Activated naive CD4-positive, alpha-beta T cell treated with anti-CD3 and anti-CD28 coated beads, Interleukin-2, amount 50 U/mL, for 24 hours (primary cell): ENCODE results near the gene DYNLT5.
"Not testable (repeated sequence)": the region's sequence is repeated elsewhere in the genome, so short reads cannot be mapped to it uniquely, and the experiment has no call there.

Experiments
- H3K27ac Mint-ChIP-seq: one replicate; pipeline ENCODE4 v1.8.0; 2021; ENCODE audit warnings: mild to moderate bottlenecking, mixed read lengths
- H3K27me3 Mint-ChIP-seq: one replicate; pipeline ENCODE4 v1.8.0; 2021; ENCODE audit warnings: mixed read lengths
- H3K36me3 Mint-ChIP-seq: one replicate; pipeline ENCODE4 v1.8.0; 2021; ENCODE audit warnings: mixed read lengths
- H3K4me1 Mint-ChIP-seq: one replicate; pipeline ENCODE4 v1.8.0; 2021; ENCODE audit warnings: mixed read lengths
- H3K4me3 Mint-ChIP-seq: one replicate; pipeline ENCODE4 v1.8.0; 2021; ENCODE audit warnings: mild to moderate bottlenecking, mixed read lengths
- H3K9me3 Mint-ChIP-seq: one replicate; pipeline ENCODE4 v1.8.0; 2021; ENCODE audit warnings: mixed read lengths

Gene DYNLT5

GRCh38 chr1:66769512-66770229 lies 17.4 kb downstream of the DYNLT5 start:
- H3K4me1 Mint-ChIP-seq: peaks cover 40% of the 10 kb centered on the region
- no peaks in the 10 kb centered on the region for H3K27me3 Mint-ChIP-seq
- H3K36me3 Mint-ChIP-seq: no peaks in the 10 kb centered on the region
- no peaks in the 10 kb centered on the region for H3K9me3 Mint-ChIP-seq
- H3K27ac Mint-ChIP-seq: peak overlapping the region; percentile 55
- H3K4me3 Mint-ChIP-seq: peak overlapping the region; percentile 53

GRCh38 chr1:66770240-66770639 lies 18.0 kb downstream of the DYNLT5 start:
- Mint-ChIP-seq H3K36me3 (no peaks in the 10 kb centered on the region), H3K27ac (peak overlapping the region; percentile 63), H3K4me3 (peak overlapping the region; percentile 53)

GRCh38 chr1:66770694-66771093 lies 18.4 kb downstream of the DYNLT5 start:
- Mint-ChIP-seq H3K9me3 (no peaks in the 10 kb centered on the region), H3K27me3 (no peaks in the 10 kb centered on the region), H3K27ac (peak overlapping the region; percentile 63), H3K4me3 (peak overlapping the region; percentile 53), H3K36me3 (no peaks in the 10 kb centered on the region), H3K4me1 (peaks cover 35% of the 10 kb centered on the region)

More at GRCh38 chr1:66770240-66770639, 18.0 kb downstream of the DYNLT5 start:
- Mint-ChIP-seq H3K4me1 (peaks cover 35% of the 10 kb centered on the region), H3K27me3 (no peaks in the 10 kb centered on the region), H3K9me3 (no peaks in the 10 kb centered on the region)

GRCh38 chr1:66773227-66773626 lies 21.0 kb downstream of the DYNLT5 start:
- Mint-ChIP-seq H3K4me3 (no peak overlapping the region), H3K27ac (no peak overlapping the region), H3K27me3 (no peaks in the 10 kb centered on the region), H3K4me1 (peaks cover 29% of the 10 kb centered on the region), H3K36me3 (no peaks in the 10 kb centered on the region), H3K9me3 (no peaks in the 10 kb centered on the region)

GRCh38 chr1:66774438-66774837 lies 22.2 kb downstream of the DYNLT5 start:
- Mint-ChIP-seq H3K4me1 (peaks cover 19% of the 10 kb centered on the region), H3K27ac (no peak overlapping the region), H3K36me3 (no peaks in the 10 kb centered on the region), H3K4me3 (no peak overlapping the region), H3K9me3 (no peaks in the 10 kb centered on the region), H3K27me3 (no peaks in the 10 kb centered on the region)

- Mint-ChIP-seq H3K36me3 (no peaks in the 10 kb centered on the region), H3K9me3 (no peaks in the 10 kb centered on the region), H3K27ac (no peak overlapping the region), H3K4me1 (peaks cover 7% of the 10 kb centered on the region), H3K27me3 (no peaks in the 10 kb centered on the region), H3K4me3 (no peak overlapping the region)
These were observed 23.4 kb downstream of the DYNLT5 start for GRCh38 chr1:66775646-66776045.

GRCh38 chr1:66777831-66778230 lies 25.6 kb downstream of the DYNLT5 start:
- Mint-ChIP-seq H3K27me3 (no peaks in the 10 kb centered on the region), H3K9me3 (no peaks in the 10 kb centered on the region), H3K4me1 (no peaks in the 10 kb centered on the region), H3K4me3 (no peak overlapping the region), H3K27ac (no peak overlapping the region), H3K36me3 (no peaks in the 10 kb centered on the region)

- no peaks in the 10 kb centered on the region for H3K9me3 Mint-ChIP-seq
- H3K27me3 Mint-ChIP-seq: no peaks in the 10 kb centered on the region
- no peaks in the 10 kb centered on the region for H3K36me3 Mint-ChIP-seq
These were observed 26.0 kb downstream of the DYNLT5 start for GRCh38 chr1:66778266-66778665.

GRCh38 chr1:66778969-66779368 lies 26.7 kb downstream of the DYNLT5 start:
- Mint-ChIP-seq H3K9me3 (no peaks in the 10 kb centered on the region), H3K4me3 (no peak overlapping the region), H3K36me3 (no peaks in the 10 kb centered on the region), H3K27me3 (no peaks in the 10 kb centered on the region), H3K4me1 (no peaks in the 10 kb centered on the region), H3K27ac (no peak overlapping the region)

More at GRCh38 chr1:66778266-66778665, 26.0 kb downstream of the DYNLT5 start:
- H3K27ac Mint-ChIP-seq: no peak overlapping the region
- H3K4me1 Mint-ChIP-seq: no peaks in the 10 kb centered on the region
- H3K4me3 Mint-ChIP-seq: no peak overlapping the region

GRCh38 chr1:66779475-66780078 lies 27.3 kb downstream of the DYNLT5 start:
- H3K4me3 Mint-ChIP-seq: no peak overlapping the region
- H3K36me3 Mint-ChIP-seq: no peaks in the 10 kb centered on the region
- H3K27ac Mint-ChIP-seq: peak overlapping the region; percentile 71

GRCh38 chr1:66785800-66786199 lies 33.5 kb downstream of the DYNLT5 start:
- not testable (repeated sequence) for H3K27me3 Mint-ChIP-seq, H3K27ac Mint-ChIP-seq, H3K9me3 Mint-ChIP-seq, H3K36me3 Mint-ChIP-seq, H3K4me3 Mint-ChIP-seq
- peaks cover 34% of the 10 kb centered on the region for H3K4me1 Mint-ChIP-seq

More at GRCh38 chr1:66779475-66780078, 27.3 kb downstream of the DYNLT5 start:
- H3K9me3 Mint-ChIP-seq: no peaks in the 10 kb centered on the region
- no peaks in the 10 kb centered on the region for H3K27me3 Mint-ChIP-seq
- no peaks in the 10 kb centered on the region for H3K4me1 Mint-ChIP-seq

GRCh38 chr1:66787641-66788040 lies 35.4 kb downstream of the DYNLT5 start:
- peak overlapping the region; percentile 78 for H3K4me3 Mint-ChIP-seq
- no peaks in the 10 kb centered on the region for H3K27me3 Mint-ChIP-seq
- H3K36me3 Mint-ChIP-seq: no peaks in the 10 kb centered on the region
- peak overlapping the region; percentile 84 for H3K27ac Mint-ChIP-seq
- peaks cover 37% of the 10 kb centered on the region for H3K4me1 Mint-ChIP-seq
- no peaks in the 10 kb centered on the region for H3K9me3 Mint-ChIP-seq

- Mint-ChIP-seq H3K4me1 (peaks cover 37% of the 10 kb centered on the region), H3K4me3 (peak overlapping the region; percentile 78), H3K27ac (peak overlapping the region; percentile 84), H3K9me3 (no peaks in the 10 kb centered on the region), H3K27me3 (no peaks in the 10 kb centered on the region), H3K36me3 (no peaks in the 10 kb centered on the region)
These were observed 36.1 kb downstream of the DYNLT5 start for GRCh38 chr1:66788231-66788939.

- Mint-ChIP-seq H3K27ac (no peak overlapping the region), H3K4me3 (no peak overlapping the region), H3K27me3 (no peaks in the 10 kb centered on the region), H3K4me1 (peaks cover 29% of the 10 kb centered on the region), H3K36me3 (no peaks in the 10 kb centered on the region), H3K9me3 (no peaks in the 10 kb centered on the region)
These were observed 39.7 kb downstream of the DYNLT5 start for GRCh38 chr1:66791621-66792610.

- not testable (repeated sequence) for H3K27ac Mint-ChIP-seq, H3K9me3 Mint-ChIP-seq, H3K4me3 Mint-ChIP-seq, H3K4me1 Mint-ChIP-seq, H3K27me3 Mint-ChIP-seq, H3K36me3 Mint-ChIP-seq
These were observed 43.6 kb downstream of the DYNLT5 start for GRCh38 chr1:66795839-66796238.
